GM12891 (cell line): ENCODE results near the gene AATF.

ENCODE experiments used
- POLR2A ChIP-seq: IDR thresholded peaks from 2 replicates; pipeline ENCODE4 v1.6.1; 2011; ENCODE audit warnings: low read depth, low read length, control low read depth
- POLR2AphosphoS5 ChIP-seq: IDR thresholded peaks from 2 replicates; pipeline ENCODE4 v1.6.1; 2011; ENCODE audit warnings: low read depth, low read length, control low read depth

GRCh38 chr17:36989173-36989572, 40.4 kb downstream of the AATF start:
- no peak for TF ChIP-seq POLR2A
- TF ChIP-seq POLR2AphosphoS5 = no peak
